Activated T-cell treated with anti-CD3 and anti-CD28 coated beads, Interleukin-2, amount 50 U/mL, for 48 hours (primary cell): Measurements from ENCODE around the gene PLXNA2.

Experiments
- DNase-seq, 2 experiments: peaks; one replicate each; pipeline ENCODE4 v3.0.0-alpha.2; 2020

PLXNA2 gene

GRCh38 chr1:208179263-208179816 lies 64.8 kb downstream of the PLXNA2 start:
- no peak for DNase-seq

- DNase-seq = no peak
Observed at GRCh38 chr1:208178091-208178529, 66.1 kb downstream of the PLXNA2 start.

- no peak for DNase-seq
Observed at GRCh38 chr1:208177656-208178055, 66.5 kb downstream of the PLXNA2 start.

- no peak for DNase-seq
Observed at GRCh38 chr1:208176649-208177048, 67.5 kb downstream of the PLXNA2 start.

- no peak for DNase-seq
Observed at GRCh38 chr1:208175508-208175895, 68.7 kb downstream of the PLXNA2 start.

- no peak for DNase-seq
Observed at GRCh38 chr1:208174731-208175507, 69.3 kb downstream of the PLXNA2 start.

- no peak for DNase-seq
Observed at GRCh38 chr1:208174200-208174599, 70.0 kb downstream of the PLXNA2 start.

- no peak for DNase-seq
Observed at GRCh38 chr1:208173749-208174148, 70.4 kb downstream of the PLXNA2 start.

- DNase-seq = no peak
Observed at GRCh38 chr1:208172423-208173145, 71.6 kb downstream of the PLXNA2 start.

GRCh38 chr1:208171616-208172422 lies 72.4 kb downstream of the PLXNA2 start:
- DNase-seq = no peak

GRCh38 chr1:208170252-208170651 lies 73.9 kb downstream of the PLXNA2 start:
- DNase-seq = no peak

- no peak for DNase-seq
Observed at GRCh38 chr1:208169081-208169879, 74.9 kb downstream of the PLXNA2 start.

- DNase-seq = no peak
Observed at GRCh38 chr1:208167261-208167869, 76.8 kb downstream of the PLXNA2 start.

GRCh38 chr1:208166340-208167138 lies 77.6 kb downstream of the PLXNA2 start:
- no peak for DNase-seq

GRCh38 chr1:208165659-208166058 lies 78.5 kb downstream of the PLXNA2 start:
- DNase-seq = no peak

- no peak for DNase-seq
Observed at GRCh38 chr1:208164609-208165008, 79.6 kb downstream of the PLXNA2 start.

- no peak for DNase-seq
Observed at GRCh38 chr1:208163539-208163938, 80.6 kb downstream of the PLXNA2 start.

GRCh38 chr1:208162903-208163302 lies 81.3 kb downstream of the PLXNA2 start:
- DNase-seq = no peak

GRCh38 chr1:208161656-208162375 lies 82.4 kb downstream of the PLXNA2 start:
- DNase-seq = no peak

GRCh38 chr1:208161005-208161404 lies 83.2 kb downstream of the PLXNA2 start:
- DNase-seq = no peak
